ENCODE results near the gene MMEL1. TPM values are rescaled to one million over a fixed set of nuclear protein-coding genes. Genes with fewer than 3 reads are reported as not detected.

Gene MMEL1
- total and polyA plus RNA-seq, 2 donors (not counting 3 experiments of a cell fraction or from before 2014, with no cell fraction given): 1.1 to 1.2 TPM

DNA sequence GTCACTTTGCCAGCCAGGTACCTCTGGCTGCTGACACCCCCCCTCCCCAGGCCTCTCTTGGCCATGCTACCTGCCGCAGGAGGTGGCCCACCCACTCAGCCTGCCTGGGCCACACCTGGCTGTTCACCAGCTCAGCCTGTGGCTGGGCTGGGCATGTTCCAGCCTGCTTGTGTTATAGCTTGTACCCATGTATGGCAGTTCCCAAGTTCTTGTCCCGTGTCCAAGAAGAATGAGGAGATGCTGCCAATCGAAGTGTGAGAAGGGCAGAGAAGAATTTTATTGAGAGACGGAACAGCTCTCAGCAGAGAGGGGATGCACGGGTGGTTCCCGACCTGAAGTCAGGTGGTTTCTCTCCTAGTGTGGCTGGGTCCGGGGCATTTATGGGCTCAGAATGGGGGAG lies 3.9 kb upstream of the MMEL1 start:
- TF ChIP-seq EZH2 (IDR thresholded peaks at IDR 0.05; ENCODE audit: borderline replicate concordance, low read depth, low read length, severe bottlenecking) (no peak), GATA2 (IDR thresholded peaks at IDR 0.05; ENCODE audit: insufficient read depth, insufficient read length, low read depth, low read length) (no peak), POLR2AphosphoS5 (IDR thresholded peaks at IDR 0.05; ENCODE audit: insufficient read depth, low read depth, low read length) (no peak), JUN (IDR thresholded peaks at IDR 0.05; ENCODE audit: borderline replicate concordance, insufficient read depth, insufficient read length, low read depth) (no peak), MYC (IDR thresholded peaks at IDR 0.05; ENCODE audit: low read depth, low read length) (no peak), MAX (IDR thresholded peaks at IDR 0.05; ENCODE audit: insufficient read depth, insufficient read length) (no peak), POLR2A (IDR thresholded peaks at IDR 0.05; ENCODE audit: low read depth, low read length) (no peak), CTCF (IDR thresholded peaks at IDR 0.05; ENCODE audit: extremely low read depth in 1 of 2, insufficient read depth in 1 of 2, low read depth in 1 of 2, low read length in 2 of 2) (no peak)
- no peak overlapping the region for H3K4me3 ChIP-seq (replicated peaks in 1 of 3; ENCODE audit: insufficient read depth in 1 of 3, low read depth in 1 of 3, low read length in 3 of 3)
- no peak overlapping the region for H3K9ac ChIP-seq (replicated peaks; ENCODE audit: extremely low read depth, insufficient read depth, low read length)
- no TSS peak for BruUV-seq (replicated peaks)
- no peak overlapping the region for H3K27ac ChIP-seq (ENCODE audit: insufficient read depth, low read depth, low read length)
- no peaks in the 10 kb centered on the region for H3K9me1 ChIP-seq (replicated peaks; ENCODE audit: control insufficient read depth, extremely low read depth, insufficient read depth, low read length)
- no peak overlapping the region for H2AFZ ChIP-seq (ENCODE audit: low read depth, low read length)
- no peaks in the 10 kb centered on the region for H3K79me2 ChIP-seq (ENCODE audit: control insufficient read depth, insufficient read depth, low read length)
- H3K9me3 ChIP-seq (replicated peaks; ENCODE audit: control insufficient read depth, insufficient read depth, low read length): peaks cover 1% of the 10 kb centered on the region
- intact Hi-C loops (cut with micrococcal nuclease): no loop called here
- DNase-seq (ENCODE audit: low read depth, low spot score): no peak
- H3K4me2 ChIP-seq (ENCODE audit: insufficient read depth, low read length): no peak overlapping the region
- H3K27me3 ChIP-seq (ENCODE audit: control insufficient read depth in 2 of 2, insufficient read depth in 2 of 2, low read length in 2 of 2): no peaks in the 10 kb centered on the region
- no peaks in the 10 kb centered on the region for H3K36me3 ChIP-seq (ENCODE audit: control insufficient read depth in 2 of 2, extremely low read depth in 1 of 2, insufficient read depth in 2 of 2, low read length in 2 of 2)
- no peak for FAIRE-seq
- ChIA-PET CTCF (no interaction called here), POLR2A (no interaction called here)
- H4K20me1 ChIP-seq (replicated peaks; ENCODE audit: control insufficient read depth, extremely low read depth, insufficient read depth, low read length): no peaks in the 10 kb centered on the region
- H3K4me1 ChIP-seq (ENCODE audit: control insufficient read depth, extremely low read depth, insufficient read depth, low read length): peaks cover under 1% of the 10 kb centered on the region
- dilution Hi-C loops (cut with MboI; ENCODE audit: extremely low pct_ligation_motif_present, low sequenced_read_pairs): no loop called here

Measured in endothelial cell of umbilical vein (primary cell).